GM21360 (cell line): ENCODE measurements around the gene TBC1D16.

Source experiments
- ATAC-seq: cut with Tn5 transposase; IDR thresholded peaks from one replicate; pipeline ENCODE4 v1.9.1; 2021; ENCODE audit warnings: mild to moderate bottlenecking, moderate library complexity; ENCODE audit not compliant: unreplicated experiment

TBC1D16 gene

DNA sequence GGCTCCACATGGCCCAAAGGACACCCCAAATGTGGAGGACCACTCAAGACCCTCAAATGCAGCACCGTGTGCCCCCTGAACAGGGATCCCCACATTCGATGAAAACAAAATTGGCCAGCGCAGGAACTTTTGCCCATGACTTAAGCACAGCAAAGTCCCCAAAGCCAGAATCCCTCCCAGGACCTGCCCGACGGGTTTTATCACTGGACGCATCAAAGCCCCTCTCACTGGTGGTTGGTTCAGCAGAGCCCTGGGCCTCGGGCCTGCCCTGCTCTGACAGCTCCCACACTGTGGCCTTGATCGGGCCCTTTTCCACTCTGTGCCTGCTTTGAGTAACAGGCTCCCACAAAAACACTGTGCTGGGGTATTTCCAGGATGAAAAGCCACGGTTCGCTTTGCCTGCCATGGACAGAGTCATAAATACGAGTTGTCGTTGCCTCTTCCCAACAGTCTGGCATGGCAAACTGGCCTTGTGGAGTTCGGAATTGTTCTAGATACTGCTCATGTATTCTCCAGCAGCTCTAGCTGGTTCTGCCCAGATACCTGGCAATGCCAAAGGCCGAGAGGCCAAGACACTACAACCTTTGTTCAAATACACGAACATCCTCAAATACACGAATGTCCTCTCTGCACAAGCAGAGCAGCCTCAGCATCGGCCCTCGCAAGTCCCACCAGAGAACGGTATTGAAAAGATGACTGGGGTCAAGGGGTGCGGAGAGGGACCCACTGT, 46.4 kb downstream of the TBC1D16 start:
- no peak for ATAC-seq

DNA sequence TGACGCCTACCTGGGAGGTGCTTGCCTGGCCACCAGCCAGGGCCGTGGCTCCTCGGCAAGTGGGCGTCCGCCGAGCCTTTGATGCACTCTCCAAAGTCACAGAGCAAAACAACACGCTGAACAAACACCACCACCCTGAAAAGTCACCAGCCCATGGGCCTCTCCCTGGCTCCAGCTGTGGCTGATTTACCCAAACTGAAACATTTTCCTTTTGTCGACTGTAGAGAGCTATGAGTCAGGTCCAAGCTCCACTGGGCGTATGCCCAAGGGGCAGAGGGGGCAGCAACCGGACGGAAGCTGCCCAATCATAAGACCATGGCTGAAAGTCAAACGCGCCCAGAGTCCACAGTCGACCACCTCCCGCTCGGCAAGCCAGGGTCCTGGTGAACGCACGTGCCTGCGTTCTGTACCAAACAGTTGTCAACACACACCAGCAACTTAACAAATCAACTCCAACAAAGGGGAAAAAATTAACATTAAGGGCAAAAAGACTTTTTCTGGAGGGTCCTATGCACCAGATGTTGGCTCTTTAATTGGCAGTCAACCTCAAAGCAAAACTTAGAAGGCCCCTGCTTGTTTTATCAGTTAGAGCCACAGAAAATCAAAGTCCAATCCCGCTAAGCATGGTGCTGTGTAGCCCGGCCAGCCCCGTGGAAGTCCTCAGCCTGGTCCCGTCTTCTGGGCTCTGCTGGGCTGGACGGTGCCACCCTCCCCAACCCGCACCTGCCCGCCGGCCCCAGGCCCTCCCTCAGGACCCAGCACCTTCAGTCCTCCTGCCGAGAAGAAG, 47.3 kb downstream of the TBC1D16 start:
- ATAC-seq, result no peak

DNA sequence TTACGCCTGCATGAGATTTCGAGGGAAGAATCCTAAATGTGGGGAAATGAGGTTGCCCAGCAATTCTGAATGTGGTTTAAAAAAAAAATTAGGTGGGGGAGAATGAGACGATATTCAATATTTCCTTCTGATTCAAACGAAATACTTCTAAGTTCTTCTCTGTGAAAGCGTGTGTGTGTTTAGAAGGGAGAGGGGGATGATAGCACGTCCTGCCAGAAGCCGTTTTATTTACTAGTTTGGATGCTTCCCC, 47.8 kb downstream of the TBC1D16 start:
- no peak for ATAC-seq

DNA sequence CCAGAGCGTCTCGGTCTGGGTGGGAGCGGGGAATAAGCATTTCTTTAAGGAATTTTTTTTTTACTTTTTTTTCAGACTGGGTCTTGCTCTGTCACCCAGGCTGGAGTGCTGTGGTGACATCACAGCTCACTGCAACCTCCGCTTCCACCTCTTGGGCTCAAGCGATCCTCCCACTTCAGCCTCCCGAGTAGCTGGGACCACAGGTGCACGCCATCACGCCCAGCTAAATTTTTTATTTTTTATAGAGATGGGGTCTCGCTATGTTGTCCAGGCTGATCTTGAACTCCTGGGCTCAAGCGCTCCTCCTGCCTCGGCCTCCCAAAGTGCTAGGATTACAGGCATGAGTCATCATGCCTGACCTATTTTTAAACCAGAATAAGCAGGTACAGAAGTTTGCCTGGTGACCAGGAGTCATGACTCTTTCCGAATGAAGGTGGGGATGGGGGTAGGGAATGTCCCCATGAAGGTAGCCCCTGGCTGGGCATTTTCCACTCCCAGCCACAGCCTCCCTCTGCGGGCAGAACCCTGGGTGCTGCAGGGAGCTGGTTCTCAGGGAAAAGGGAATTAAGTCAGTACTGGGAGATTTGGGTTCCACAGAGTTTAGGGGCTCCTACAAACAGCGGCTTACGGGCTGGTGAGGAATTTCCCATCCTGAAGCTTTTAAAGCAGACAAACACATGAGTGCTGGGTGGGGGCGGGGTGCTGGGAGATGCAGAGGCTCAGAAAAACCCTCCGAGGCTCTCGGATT, 48.3 kb downstream of the TBC1D16 start:
- no peak for ATAC-seq

DNA sequence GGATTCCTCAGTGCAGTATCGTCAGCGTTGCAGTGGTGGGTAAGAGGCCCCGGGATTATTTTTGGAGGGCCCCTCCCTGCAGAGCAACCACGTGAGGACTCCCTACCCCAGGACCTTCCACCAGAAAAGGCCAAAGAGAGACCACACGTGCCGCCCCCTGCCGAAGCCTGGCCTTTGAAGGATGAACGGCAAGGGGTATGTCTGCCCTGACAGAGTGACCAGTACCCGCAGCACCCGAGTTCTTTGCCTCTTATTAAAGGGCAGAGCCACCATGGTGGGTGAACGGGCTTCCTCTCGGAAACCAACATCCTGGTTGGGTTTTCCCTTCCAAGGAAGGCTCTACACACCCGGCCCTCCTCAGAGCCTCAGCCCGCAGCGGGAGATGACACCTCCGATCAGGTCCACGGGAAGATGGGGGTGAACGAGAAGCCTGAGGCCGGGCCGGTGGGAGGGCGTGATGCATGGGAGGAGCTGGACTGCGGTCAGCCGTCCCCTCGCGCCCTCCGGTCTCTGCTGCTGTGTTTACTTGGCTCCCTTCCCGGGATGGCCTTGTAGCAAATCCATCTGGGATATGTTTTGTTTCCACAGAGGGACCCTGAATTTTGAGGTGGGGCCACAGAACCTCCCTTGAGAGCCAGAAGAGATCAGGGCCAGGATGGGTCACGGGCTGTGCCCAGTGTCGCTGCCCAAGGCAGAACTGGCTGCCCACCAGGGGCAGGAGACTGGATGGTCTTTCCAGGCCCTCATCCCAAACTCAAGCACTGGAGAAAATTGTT, 49.1 kb downstream of the TBC1D16 start:
- no peak for ATAC-seq

DNA sequence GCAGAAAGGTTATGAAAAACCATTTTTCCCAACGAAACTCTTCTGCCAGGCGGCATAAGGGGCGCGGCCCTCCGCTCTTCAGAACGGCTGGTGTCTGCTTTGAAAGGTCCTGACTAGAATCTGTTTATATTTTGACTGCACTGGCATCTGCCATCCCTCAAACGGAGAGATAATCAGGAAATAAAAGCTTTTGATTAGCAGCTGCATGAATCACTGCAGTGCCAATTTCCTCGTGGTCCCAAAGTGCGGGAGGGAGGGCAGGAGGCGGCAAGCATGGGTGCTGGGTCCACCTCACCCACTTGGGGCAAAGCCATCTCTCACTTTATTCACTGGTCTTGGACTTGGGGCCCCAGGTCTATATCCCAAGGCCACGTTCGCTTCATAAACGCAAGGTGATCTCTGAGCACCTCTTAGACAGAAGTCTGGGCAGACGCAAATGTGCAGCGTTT, 49.7 kb downstream of the TBC1D16 start:
- ATAC-seq, result no peak

DNA sequence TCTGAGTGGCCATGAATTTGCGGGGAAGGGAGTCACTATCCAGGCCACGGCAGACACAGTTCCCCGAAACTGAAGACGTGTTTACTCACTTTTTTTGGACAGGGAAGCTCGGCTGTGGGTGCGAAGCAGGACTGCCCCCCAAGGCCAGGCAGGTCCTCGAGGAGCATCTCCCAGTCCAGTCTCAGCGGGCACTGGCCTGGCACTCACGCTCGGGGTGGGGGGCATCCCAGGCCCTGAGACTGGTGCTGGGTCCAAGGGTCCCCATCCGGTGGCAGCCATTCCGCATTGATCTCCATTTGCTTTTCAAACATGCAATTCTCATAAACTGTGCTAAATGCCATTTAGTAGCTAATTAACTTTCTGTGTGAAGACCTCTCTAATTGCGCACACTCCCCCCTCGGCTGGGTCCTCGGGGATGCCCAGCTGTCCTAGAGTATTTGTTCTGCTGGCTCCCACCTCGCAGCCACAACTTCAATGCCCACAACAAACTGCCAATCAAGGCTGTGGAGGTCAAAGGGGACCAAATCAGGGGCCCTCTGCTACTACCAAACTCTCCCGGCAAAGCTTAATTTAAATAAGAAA, 50.2 kb downstream of the TBC1D16 start:
- ATAC-seq, result no peak

DNA sequence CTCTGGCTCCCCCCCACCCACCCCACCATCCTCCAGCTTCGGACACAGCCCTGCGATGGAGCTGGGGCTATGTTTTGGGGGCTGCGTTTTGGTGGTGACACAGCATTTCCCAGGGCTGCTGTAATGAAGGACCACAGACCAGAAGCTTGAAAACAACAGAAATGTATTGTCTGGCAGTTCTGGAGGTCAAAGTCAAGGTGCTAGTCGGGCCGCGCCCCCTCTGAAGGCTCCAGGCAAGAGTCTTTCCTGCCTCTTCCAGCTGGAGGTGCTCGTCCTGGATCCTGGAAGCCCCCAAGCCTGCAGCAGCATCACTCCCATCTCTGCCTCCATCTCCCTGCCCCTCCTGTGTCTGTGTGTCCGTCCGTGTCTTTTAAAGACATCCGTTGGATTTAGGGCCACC, 50.8 kb downstream of the TBC1D16 start:
- no peak for ATAC-seq

DNA sequence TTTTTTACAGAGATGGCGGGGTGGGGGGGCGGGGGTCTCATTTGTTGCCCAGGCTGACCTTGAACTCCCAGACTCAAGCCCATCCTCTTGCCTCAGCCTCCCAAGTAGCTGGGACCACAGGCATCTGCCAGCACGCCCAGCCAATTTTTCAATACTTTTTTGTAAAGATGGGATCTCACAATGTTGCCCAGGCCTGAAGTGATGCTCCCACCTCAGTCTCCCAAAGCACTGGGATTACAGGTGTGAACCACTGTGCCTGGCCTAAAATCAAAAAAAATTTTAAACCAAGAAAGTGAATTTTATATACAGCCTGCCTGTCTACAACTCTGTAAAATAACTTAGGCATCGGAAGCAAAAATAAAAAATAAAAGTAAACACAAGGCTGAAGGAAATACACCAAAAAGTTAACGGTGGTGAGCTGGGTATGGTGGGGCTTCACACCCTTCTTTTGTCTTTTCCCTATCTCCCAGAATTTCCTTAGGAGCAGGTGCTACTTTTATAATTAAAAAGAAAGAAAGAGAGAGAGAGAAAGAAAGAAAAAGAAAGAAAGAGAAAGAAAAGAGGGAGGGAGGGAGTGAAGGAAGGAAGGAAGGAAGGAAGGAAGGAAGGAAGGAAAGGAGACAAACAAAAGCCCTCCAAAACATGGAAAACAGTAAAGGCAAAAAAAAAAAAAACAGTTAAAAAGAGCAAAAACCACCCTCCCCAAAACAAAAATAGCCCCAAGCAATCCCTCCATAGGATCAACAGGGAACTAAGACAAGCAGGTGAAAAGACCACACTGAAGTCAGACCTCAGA, 51.4 kb downstream of the TBC1D16 start:
- no peak for ATAC-seq

DNA sequence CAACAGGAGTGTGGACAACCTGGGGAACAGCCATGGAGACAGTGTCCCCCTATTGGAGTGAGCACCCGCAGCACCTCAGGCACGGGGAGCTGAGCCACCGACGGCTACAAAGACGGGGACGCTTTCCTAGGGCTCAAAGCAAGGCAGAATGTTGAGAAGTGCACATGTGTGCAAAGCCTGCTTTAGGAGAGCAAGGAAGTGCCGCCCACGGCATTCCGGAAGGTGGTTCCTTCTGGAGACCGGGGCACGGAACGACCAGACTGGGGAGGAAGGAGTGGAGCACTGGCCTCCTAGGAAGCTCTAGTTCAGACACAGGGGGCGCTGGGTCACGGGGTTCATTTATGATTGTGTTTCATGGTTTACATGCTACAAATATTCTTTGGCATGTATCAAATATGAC, 52.2 kb downstream of the TBC1D16 start:
- ATAC-seq, result no peak

DNA sequence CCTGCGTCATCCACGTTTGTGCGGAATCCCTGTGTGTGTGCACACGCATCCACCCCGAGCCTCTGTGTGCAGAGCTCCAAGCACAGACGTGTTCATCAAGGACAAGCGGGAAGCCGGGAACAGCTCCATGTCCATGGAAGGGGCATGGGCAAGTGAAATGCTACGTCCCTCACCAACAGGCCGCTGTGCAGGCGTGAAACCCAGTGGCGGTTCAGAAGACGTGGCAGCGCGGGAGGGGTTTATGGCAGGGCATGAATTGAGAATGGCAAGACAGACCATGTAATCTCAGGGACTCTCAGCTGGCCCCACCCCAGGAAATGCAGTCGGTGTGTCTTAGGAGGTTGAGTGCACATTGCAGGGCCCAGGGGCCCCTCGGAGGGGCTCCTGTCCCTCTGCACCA, 52.7 kb downstream of the TBC1D16 start:
- no peak for ATAC-seq

DNA sequence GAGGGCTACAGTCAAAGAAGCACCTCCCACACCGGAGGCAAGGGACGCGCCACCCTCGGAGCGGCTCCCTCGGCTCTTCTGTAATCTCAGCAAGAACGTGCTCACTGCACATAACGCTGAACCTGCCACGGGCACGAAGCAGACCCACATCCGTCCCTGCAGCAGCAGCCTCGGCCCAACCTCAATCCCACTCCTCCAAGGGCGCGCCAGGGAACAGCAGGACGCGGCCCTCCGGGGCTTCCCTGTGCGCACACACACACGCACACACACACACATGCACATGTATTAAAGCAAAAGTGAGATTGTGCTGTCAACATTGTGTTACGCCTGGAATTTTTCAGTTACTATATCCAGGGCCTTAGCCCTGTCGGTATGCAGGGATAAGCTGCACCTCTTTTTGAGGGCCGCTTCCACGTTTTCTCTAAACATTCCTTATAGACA, 54.0 kb downstream of the TBC1D16 start:
- no peak for ATAC-seq

DNA sequence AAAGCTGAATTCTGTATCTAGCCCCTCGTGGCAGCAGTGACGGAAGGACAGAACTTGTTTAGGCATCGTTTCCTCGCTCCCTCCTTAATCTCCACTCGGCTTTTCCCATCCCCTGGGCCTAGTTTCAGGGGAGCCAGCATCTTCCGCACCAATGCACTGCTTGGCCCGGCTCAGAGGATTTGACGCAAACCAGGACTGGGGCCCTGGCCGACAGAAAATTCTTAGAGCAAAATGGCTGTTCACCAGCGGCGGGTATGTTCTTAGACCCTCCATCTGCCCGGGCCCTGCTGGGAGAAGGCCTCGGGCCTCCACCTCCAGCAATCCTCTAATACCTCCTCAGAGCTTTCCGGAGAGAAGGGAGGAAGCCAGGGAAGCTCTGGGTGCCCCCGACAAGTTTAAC, 54.6 kb downstream of the TBC1D16 start:
- ATAC-seq, result no peak

DNA sequence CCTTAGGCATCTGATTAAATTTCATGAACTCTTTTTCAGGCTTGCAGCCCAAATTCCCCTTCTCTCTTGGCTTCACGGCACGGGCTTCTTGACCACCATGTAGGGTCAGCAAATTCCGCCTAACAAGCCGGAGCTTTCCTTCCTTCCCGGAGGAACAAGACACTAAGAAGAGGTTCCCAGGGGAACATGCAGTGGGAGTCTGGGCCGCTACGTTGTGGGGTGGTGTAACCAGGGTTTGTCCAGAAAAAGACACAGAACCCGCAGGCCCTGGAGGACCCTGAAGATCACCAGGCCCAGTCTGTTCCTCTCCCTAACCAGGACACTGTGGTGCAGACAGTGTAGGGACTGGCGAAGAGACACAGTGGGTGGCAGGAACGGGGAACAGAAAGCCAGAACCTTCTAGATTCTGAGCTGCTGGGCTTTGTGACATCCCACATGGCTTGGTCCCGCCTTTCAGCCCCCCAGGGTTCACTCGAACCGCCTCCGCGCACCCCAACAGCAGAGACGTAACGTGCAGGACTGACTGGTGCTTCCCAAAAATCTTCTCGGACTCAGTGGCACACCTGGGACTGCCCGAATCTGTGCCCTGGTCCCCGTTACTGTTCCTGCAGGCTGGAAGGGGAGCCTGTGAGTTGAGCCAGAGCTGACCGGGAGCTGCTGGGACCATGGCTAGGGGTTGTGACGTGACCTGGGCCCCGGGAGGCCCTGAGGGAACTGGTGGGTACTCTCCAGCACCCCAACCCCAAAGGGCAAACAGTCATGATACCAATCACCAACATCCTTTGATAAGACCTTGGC, 55.2 kb downstream of the TBC1D16 start:
- no peak for ATAC-seq

DNA sequence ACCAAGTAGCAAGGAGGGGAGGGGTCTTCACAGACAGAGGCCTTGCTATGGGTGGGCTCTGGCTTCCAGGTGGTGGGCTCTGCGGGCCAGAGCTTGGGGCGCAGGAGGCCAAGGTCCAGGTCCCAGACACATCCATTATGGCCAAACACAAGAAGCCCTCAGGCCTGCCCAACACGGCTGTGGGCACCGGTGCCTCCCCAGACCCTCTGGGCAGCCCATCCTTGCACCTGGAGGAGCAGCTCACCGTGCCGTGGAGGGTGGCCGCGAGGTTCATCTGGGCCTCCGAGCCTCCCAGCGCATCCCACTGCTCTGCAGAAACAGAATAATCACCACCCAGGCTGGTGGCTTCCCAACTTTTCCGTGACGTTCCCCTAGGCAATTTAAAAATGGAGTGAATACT, 55.9 kb downstream of the TBC1D16 start:
- no peak for ATAC-seq

DNA sequence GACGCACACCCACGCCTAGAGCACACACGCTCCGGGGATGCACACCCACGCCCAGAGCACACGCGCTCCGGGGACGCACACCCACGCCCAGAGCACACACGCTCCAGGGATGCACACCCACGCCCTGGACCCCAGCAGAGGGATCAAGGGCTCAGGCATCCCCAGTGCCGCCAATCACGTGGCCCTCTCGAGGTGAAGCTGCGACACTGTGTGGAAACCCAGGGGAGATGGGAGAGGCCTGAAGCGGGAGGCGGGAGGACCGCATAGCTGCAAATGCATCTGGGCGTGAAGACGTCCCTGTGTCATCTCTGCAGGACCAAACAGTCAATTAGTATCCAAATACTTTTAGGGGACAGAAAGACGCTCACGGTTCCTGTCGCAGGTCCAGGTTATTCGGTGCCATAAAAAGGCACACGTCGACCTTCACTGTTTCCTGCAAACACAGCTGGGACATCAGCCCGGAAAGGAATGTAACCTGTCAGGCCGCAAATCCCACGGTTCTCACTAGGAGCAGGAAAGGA, 56.4 kb downstream of the TBC1D16 start:
- no peak for ATAC-seq

DNA sequence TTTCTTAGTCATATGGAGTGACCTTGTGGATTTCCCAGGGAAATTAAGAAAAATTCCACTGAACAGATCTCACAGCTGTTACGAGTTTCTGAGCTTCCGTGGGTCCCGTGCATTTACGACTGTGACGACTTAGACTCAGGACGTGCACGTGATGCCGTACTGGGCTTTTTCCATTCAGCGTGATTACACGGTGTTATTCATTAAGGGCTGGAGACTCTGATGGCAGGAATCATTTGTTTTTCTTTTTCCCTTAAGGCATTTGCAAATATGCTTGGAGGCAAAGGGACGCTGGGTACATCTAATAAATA, 57.2 kb downstream of the TBC1D16 start:
- ATAC-seq, result no peak

DNA sequence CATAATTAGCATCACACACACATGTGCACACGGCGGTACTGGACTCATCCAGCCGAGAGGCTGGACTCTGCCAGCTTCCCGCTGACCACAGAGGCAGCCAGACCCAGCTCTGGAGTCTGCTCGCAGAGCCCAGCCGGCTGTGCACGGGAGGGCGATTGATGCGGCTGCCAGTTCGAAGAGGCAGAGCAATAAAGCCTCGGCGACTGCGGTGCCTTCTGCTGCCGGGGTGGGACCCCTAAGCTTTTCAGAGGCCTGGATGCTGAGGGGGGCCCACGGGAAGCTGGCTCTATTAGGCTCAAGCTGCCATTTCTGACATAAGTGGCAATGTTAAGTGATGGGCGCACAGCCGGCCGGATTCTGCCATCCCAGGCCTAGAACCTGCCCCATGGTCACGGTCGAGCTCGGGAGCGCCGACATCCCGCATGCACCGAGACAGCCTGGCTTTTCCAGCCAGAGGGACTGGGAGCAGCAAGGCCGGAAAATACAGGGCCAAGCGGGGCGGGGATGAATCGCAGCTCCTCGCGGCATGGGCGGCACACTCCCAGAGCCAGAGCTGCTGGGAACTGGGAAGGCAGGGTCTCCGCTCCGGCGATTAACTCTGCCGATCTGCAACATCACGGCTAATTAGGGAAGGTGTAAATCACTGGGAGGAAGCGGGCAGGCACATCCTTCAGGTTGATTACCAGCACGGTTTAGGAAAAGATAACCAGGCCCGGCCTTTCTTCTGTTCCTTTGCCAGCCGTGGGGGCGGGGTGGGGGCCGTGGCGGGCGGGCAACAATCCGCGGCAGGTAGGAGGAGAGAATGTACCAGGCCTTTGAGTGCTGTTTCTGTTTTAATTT, 57.7 kb downstream of the TBC1D16 start:
- no peak for ATAC-seq
